Activated CD4-positive, CD25-positive, alpha-beta regulatory T cell treated with anti-CD3 and anti-CD28 coated beads, Interleukin-2, amount 50 U/mL, for 72 hours (primary cell): ENCODE results near the gene XRCC5.

ENCODE experiments used
- DNase-seq: peaks from one replicate; pipeline ENCODE4 v3.0.0; 2021

The XRCC5 gene

DNA sequence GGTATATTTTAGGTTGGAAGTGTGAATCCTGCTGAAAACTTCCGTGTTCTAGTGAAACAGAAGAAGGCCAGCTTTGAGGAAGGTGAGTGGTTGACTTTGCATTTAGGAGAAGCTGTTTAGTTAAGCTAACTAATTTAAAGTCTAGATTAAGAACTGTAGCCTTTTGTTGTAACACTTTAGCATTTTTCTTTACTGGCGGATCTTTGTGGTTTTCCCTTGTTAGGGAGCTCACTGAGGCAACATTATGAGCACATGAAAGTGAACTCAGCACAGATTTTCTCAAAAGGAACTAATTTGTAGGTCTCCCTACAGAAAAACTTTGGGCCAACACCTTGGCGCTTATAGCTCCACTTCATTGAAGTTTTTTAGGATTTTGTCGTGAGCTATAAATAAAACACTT, 52.8 kb downstream of the XRCC5 start:
- DNase-seq, result no peak

DNA sequence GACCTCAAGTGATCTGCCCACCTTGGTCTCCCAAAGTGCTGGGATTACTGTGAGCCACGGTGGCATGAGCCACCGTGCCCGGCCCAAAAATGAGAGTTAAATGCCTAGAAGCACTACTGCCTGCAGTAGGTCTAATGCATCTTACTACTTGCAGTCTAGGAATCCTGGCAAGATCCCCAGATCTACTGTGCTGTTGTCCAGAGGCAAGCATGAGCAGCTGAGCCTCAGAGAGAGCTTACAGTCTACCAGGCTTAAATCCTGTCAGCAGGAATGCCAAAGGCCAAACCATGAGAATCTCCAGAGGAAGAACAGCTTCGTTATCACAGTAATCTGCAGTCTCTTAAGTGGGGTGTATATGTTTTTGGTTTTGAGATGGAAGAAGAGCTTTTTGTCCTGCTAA, 54.4 kb downstream of the XRCC5 start:
- no peak for DNase-seq

DNA sequence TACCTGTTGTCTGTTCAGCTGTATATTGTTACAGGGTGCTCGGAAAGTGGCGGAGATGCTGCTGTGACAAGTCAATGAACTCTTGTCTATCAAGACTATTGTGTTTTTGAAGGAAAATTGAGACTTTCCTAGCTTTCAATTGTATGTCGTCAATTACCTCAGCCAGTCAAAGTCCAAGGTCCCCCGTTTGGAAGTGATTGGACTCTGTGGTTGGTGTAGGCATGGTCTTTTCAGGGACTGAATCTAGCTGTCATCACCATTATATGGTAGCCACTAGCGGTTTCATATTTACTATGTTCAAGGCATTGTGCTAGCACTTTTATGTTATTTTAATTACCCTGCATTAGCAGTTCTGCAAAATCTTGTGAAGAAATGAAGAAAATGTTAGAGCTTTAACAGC, 54.9 kb downstream of the XRCC5 start:
- no peak for DNase-seq

DNA sequence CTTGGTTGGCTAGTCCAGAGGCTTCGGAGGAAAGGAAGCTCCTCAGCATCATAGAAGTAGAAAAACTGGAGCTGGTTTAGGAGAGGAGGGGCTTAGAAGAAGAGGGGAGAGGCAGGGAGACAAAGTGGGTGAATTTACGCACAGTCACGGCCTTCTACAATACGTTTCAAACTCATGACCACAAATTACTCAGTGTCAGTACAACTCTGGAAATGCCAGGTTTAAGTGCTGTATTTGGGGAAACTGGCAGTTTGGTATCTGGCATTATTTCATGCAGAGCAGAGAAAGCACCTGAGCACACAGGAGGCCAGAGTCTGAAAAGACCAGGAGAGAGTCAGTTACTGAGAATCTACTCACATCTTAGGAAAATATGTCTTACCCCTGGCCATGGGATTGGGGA, 55.4 kb downstream of the XRCC5 start:
- DNase-seq, result no peak

DNA sequence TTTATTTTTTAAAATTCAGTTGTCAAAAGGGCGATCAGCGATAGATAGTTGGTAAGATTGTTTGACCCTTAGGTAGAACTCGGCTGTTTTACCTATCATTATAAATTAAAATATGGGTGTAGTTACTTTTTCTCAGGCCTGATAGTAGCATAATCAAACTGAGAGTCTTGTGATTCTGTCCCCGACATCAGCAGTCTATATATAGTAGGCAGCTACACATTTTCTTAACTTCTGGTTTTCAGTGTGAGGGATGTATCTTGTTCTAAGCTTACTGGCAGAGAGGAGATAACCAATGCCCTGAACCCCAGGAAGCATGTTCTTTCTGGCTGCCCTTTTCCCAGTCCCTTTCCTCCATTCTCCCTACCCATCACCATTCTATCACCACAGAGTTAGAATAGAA, 56.6 kb downstream of the XRCC5 start:
- no peak for DNase-seq

DNA sequence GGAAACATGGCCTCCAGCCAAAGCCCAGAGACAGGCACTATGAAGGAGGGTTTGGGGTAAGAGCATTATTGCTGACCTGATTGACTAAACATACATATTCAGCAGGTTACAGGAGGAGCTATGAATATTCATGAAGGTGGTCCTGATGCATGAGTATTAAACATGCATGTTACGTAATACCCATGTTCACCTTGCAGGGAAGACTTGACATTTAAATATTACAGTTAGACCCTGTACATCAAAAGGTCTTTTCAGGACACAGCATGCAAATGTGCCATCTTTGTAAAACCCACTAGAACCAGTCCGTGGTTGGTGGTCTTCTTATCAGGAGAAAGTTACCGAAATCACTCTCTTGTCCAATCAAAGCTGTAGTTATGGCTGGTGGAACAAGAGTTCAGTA, 59.9 kb downstream of the XRCC5 start:
- DNase-seq, result no peak

DNA sequence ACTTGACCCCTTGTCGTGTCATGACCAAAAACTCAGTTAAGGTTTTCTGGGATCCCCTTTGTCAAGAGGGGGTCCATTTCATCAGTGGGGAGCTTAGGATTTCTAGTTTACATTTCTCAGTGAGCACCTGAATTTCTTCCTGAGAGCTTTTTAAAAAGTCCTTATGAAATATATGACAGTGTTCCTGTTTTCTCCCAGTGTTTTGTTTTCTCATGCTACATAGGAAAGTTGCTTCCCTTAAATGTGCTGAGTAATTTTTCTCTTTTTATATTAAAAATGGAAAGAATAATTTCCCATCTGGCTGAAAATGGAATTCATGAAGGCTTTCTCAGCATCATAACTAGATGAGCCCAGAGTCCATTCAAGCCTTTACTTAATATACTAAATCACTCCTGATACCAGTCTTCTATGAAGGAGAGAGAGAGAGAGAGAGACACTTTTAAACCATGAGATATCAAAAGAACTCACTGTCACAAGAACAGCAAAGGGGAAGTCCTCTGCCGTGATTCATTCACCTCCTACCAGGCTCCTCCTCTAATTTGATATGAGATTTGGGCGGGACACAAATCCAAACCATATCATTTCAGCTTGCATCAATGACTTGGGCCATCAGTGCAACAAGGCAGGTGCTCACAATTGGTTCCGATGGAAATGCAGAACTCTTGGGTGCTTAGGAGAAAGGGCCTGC, 61.1 kb downstream of the XRCC5 start:
- DNase-seq, result no peak

DNA sequence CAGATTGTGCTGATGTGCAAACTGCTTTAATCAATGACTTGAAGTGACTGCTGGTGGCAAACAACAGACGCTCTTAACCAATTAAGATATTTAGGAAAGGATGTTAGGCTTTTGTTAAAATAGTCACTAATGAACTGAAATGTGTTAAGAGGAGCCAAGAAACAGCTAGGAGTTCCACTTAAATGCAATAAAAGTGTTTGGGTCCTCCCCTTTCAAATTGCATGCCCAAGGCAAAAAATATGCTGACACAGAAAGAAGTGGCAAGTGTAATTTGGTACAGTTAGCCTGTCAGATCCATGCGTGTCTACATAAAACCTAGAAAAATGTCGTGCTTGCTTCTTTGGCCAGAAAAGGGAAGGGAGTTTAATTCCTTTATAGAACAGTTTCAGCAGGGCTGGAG, 61.9 kb downstream of the XRCC5 start:
- DNase-seq, result no peak

DNA sequence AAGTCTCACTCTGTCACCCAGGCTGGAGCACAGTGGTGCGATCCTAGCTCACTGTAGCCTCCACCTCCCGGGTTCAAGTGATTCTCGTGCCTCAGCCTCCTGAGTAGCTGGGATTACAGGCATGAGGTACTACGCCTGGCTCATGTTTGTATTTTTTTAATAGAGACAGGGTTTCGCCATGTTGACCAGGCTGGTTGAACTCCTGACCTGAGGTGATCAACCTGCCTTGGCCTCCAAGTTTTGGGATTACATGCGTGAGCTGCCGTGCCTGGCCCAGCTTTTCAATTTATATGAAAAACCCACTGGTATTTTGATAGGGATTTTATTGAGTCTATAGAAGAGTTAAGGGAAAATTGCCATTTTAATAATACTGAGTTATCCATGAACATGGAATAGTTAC, 63.3 kb downstream of the XRCC5 start:
- no peak for DNase-seq

DNA sequence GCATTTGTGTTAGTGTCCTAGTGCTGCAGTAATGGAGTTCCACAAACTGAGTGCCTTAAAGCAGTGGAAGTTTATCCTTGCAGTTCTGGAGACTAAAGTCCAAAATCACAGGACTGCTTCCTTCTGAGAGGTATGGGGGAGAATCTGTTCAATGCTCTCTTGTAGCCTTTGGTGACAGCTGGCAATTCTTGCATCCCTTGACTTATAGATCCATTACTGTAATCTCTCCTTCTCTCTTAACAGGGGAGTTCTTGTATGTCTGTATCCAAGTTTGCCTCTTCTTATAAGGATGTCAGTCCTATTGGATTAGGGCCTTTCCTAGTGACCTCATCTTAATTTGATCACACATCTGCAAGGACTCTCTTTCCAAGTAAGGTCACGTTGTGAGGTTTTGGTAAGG, 69.9 kb downstream of the XRCC5 start:
- DNase-seq, result no peak

DNA sequence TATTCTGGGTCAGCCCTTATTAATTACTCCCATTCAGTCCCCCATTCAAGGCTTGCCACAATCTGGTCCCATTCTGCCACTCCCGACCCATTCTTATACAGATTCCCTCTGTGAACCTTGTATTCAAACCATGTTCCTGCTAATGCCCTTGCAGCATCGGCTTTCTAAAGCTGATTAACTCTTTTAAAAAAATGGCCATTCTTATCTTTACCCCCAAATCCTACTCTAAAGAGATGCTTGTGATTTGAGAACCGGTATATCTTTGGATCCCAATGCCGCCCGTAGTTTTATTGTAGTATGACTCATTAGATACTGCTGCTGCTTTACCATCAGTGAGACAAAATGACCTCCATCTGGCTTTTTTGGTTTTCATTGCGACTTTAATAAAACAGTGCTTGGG, 72.2 kb downstream of the XRCC5 start:
- no peak for DNase-seq

DNA sequence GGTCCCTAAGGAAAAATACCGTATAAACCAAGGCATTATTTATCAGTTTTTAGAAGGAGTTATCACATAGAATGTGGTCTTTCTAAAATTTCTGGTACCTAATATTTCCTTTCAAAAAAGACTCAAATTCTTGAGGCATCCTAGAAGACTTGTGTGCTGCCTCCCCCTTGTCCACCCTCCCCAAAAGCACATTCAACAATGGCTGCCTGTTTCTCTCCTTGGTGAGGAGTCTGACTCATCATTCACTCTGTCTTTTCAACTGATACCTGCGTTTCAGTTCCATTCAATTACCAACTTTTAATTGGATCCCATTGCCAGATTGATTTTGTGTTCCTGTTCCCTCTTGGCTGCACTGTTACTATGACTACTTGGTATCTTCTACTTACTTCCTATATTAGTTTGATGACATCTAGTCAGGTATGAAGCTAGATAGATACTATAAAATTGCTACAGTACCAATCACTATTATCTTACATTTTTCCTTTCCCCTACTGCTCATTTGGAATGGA, 72.9 kb downstream of the XRCC5 start:
- no peak for DNase-seq

DNA sequence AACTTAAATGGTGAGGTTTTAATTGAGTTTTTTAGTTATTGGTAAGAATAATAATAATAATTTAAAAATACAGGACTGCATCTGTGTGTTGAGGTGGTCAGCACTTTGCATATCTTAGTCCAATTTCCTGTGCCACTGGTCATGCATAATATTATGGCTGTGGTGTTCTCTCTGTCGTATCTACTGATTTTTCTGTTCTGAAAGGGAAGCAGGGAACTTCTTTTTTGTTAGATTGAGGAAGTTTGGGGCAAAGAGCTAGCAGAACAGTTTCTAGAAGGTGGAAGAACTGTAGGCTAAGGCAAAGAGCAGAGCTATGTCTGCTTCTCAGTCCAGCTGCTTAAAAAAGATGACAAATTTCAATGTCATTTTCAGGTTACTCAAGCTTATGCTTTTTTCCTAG, 74.3 kb downstream of the XRCC5 start:
- no peak for DNase-seq

DNA sequence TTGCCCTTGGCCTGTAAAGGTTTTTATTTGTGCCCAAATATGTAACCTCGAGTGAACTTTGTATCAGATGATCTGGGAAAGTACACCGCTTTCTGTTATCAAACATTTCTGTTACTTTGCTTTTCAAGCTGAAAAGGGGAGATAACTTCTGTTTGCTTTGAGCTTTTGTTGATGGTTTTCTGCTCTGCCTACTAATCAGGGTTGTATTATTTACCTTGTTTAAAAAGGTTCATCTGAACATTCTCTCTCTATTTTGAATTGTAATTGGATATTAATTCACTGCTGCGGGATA, 79.4 kb downstream of the XRCC5 start:
- no peak for DNase-seq

DNA sequence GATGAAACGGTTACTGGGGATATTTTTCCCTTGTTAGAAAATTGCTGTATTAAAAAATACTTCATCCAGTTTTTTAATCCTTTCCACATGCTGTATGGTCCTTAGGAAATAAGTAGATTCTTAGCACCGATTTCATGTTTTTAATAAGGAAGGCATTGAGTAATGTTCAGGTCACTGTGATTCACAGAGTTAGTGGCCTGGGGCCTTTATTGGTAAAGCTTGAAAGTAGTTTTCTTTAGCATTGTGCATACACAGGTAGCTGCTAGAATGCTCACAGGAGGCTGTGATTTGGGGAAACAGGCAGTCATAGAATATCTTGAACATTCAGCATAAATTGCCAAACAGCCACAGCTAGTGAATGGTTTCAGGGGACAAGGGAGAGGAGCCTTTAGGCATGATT, 79.8 kb downstream of the XRCC5 start:
- DNase-seq, result no peak

DNA sequence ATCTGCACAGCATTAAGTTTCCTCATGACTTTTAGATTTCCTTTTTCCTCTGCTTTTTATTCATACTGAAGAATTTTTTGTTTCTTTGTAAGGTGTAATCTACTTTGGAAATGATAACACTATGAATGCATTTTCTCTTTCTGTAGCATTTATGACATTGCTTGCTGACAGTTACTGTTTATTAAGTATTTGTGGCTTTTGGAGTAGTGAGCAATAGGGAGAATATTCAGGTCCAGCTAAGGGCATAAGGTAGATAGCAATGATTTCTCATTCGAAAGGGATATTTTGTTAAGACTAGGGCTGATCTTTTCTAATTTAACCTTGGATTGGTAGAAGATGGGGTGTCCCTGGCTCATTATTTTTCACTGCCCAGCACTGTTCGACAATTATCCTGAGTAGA, 80.3 kb downstream of the XRCC5 start:
- DNase-seq, result no peak

DNA sequence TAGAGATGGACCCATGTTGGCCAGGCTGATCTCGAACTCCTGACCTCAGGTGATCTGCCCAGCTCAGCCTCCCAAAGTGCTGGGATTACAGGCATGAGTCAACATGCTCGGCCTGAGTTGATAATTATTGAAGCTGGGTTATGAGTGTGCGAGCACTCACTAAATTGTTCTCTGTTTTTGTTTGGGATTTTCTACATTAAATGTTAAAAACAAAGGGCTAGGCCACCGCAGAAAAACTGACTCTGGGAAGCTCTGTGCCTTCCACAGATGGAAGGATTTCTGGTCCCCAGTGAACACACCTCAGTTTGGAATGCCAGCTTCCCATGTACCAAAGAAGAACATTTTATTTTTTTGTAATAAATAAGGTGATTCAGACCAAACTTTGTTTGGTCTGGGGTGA, 83.0 kb downstream of the XRCC5 start:
- DNase-seq, result no peak

DNA sequence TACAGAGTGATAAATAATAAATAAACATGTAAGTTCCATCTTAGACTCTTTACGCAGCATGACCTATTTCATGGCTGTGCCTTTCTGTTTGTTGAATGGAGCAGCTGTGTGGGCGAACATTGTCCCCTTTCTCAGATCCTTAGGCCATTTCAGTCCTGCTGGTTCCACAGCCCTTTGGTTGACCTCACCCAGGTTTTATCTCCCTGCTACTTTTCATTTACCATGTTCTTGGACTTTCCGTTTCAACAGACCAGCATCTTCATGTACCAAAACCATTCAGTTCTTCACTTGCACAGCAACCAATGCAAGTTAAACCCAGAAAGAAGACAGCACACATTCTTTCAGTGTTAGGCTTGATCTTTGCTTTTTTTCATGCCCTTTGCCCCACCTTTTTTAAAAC, 83.8 kb downstream of the XRCC5 start:
- DNase-seq, result no peak

DNA sequence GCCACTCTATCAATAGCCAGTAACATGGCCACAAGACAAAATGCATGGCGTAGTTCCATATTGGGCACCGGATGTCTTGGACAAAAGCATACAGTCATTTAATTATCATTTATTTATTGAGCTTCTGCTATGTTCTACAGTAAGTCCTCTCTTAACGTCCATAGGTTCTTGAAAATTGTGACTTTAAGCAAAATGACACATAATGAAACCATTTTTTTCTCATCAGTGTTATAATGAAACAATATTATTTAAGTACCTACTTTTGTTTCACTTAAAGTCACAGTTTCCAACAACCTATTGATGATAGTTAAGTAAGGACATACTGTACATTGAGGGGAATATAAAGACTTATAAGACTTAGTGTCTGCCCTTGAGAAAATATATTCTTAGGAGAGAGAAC, 84.9 kb downstream of the XRCC5 start:
- no peak for DNase-seq

DNA sequence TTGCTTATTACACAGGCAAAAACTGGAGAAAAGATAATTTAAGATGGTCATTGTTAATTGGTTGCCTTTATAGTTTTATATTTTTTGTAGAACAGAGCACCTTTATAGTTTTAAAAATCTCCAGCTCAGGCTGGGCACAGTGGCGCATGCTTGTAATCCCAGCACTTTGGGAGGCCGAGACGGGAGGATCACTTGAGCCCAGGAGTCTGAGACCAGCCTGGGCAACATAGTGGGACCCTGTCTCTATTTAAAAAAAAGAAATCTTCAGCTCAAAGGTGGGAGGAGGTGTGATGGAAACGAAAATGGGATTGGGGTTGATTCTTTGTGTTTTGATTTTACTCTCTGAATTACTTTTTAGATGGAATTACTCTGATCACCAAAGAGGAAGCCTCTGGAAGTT, 85.4 kb downstream of the XRCC5 start:
- DNase-seq, result no peak

DNA sequence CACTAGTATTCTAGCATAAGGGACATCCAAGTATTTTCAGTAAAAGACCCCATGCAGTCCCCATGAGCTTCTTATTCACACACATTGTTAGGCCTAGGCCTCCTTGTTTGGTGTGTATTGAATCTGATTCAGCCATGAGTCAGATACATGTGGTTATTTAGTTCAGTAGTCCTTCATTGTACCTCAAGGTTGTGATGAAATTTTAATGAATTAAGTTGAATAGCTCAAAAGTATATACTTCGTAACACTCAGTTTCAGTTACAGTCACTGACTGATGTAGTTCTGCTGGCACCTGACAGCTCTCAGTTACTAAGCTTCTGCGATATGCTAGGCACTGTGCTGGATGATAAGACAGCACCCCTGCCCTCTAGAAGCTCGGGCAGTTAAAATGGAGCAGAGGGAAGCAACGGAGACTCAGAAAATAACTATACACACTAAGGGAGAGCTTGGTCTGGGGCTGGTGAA, 86.4 kb downstream of the XRCC5 start:
- DNase-seq, result no peak

DNA sequence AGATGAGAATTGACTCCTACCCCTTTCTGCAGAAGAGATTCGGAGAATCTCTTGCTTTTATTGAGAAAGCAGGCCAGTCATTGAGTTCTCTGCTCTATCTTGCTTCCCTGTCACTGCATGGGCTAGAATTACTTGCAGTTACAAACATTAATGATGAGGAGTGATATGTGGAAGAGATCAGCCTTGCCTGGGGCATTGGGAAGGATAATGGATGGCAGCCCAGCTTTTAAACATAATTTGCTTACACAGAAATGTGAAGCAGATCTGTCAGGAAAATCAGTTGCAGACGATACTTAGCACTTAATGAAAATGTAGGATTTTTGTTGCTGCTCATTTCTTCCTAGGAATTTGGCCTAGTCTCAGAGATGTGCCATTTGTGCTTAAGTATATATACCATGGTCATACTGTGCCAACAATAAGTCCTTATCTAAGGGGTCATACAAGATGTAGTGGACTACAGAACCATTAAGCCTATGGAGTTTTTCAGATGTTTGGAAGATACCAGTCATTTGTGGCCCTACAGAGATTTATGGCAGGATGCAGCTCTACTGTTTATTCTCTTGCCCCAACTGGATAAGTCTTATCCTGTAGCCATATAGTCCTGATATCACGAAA, 92.7 kb downstream of the XRCC5 start:
- no peak for DNase-seq

DNA sequence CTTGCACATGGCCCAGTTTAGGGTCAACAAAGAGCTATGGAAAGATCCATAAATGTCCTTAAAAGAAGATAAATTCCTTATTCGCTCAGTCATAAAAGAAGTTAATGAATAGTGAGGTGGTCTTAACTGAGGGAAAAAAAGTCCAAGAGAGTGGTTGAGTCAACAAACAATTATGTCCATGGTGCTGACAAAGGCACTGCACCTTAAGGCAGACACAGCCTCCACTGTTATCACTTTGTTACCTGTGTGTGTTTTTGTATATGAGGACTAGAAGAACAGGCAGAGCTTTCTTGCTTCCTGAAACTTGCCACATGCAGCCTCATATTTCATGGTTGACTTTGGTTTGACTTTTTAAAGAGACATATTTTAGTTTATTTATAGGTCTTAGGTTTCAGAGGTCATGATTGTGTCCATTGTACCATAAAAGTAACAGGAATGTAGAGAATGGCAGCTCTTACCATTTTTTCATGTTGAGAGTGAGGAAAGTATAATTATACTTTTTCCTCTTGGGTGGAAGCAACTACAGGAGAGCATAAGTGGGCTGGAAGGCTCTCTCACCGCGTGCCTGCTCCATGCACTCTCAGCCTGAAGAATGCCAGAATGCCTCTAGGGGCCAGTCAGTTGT, 93.6 kb downstream of the XRCC5 start:
- DNase-seq, result no peak

DNA sequence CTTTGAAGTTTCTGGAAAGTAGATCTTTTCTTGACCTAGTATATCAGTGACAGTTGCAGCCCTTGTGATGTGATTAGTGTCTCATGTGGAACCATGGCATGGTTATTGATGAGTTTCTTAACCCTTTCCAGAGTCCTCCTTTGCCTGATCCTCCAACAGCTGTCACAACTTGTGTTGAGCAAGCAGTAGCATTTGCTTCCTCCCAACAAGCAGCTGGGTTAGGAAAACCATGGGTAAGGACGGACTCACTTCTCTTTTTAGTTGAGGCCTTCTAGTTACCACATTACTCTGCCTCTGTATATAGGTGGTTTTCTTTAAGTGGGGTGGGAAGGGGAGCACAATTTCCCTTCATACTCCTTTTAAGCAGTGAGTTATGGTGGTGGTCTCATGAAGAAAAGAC, 96.3 kb downstream of the XRCC5 start:
- DNase-seq, result no peak
